ENCODE data around the gene CLTRN.
"Not testable (repeated sequence)": the region's sequence is repeated elsewhere in the genome, so short reads cannot be mapped to it uniquely, and the experiment has no call there.

The CLTRN gene

GRCh38 chrX:15664487-15665444 lies at the start of gene CLTRN:
Gene CLTRN, minus strand, starts transcription at chrX:15664805. Its CDS starts 30 bp downstream, at chrX:15664775.
- DNase-seq (ENCODE audit: low read depth in 2 of 2), result no peak

- DNase-seq (ENCODE audit: low read depth in 2 of 2), result not testable (repeated sequence)
Observed at GRCh38 chrX:15704273-15704672, 39.7 kb upstream of the CLTRN start.

- not testable (repeated sequence) for DNase-seq (ENCODE audit: low read depth in 2 of 2)
Observed at GRCh38 chrX:15703809-15704208, 39.2 kb upstream of the CLTRN start.

GRCh38 chrX:15702488-15703371 lies 38.1 kb upstream of the CLTRN start:
- no peak for DNase-seq (ENCODE audit: low read depth in 2 of 2)

GRCh38 chrX:15696516-15696915 lies 31.9 kb upstream of the CLTRN start:
- no peak for DNase-seq (ENCODE audit: low read depth in 2 of 2)

- DNase-seq (ENCODE audit: low read depth in 2 of 2), result no peak
Observed at GRCh38 chrX:15694941-15695451, 30.4 kb upstream of the CLTRN start.

GRCh38 chrX:15686818-15687685 lies 22.4 kb upstream of the CLTRN start:
- DNase-seq (ENCODE audit: low read depth in 2 of 2), result peak; percentile 5 to 11

- DNase-seq (ENCODE audit: low read depth in 2 of 2), result no peak
Observed at GRCh38 chrX:15683193-15683592, 18.6 kb upstream of the CLTRN start.

- DNase-seq (ENCODE audit: low read depth in 2 of 2), result no peak
Observed at GRCh38 chrX:15681433-15681832, 16.8 kb upstream of the CLTRN start.

GRCh38 chrX:15680401-15680800 lies 15.8 kb upstream of the CLTRN start:
- DNase-seq (ENCODE audit: low read depth in 2 of 2), result no peak

- no peak for DNase-seq (ENCODE audit: low read depth in 2 of 2)
Observed at GRCh38 chrX:15679246-15679645, 14.6 kb upstream of the CLTRN start.

GRCh38 chrX:15678339-15678738 lies 13.7 kb upstream of the CLTRN start:
- DNase-seq (ENCODE audit: low read depth in 2 of 2), result no peak

GRCh38 chrX:15676886-15677285 lies 12.3 kb upstream of the CLTRN start:
- no peak for DNase-seq (ENCODE audit: low read depth in 2 of 2)

- no peak for DNase-seq (ENCODE audit: low read depth in 2 of 2)
Observed at GRCh38 chrX:15675490-15675921, 10.9 kb upstream of the CLTRN start.

GRCh38 chrX:15674841-15675489 lies 10.4 kb upstream of the CLTRN start:
- peak; percentile 71 to 72 for DNase-seq (ENCODE audit: low read depth in 2 of 2)

GRCh38 chrX:15674514-15674840 lies 9.9 kb upstream of the CLTRN start:
- DNase-seq (ENCODE audit: low read depth in 2 of 2), result no peak

- no peak for DNase-seq (ENCODE audit: low read depth in 2 of 2)
Observed at GRCh38 chrX:15673970-15674369, 9.4 kb upstream of the CLTRN start.

GRCh38 chrX:15672881-15673280 lies 8.3 kb upstream of the CLTRN start:
- DNase-seq (ENCODE audit: low read depth in 2 of 2), result no peak

GRCh38 chrX:15663439-15663838 lies 1.2 kb downstream of the CLTRN start:
- no peak for DNase-seq (ENCODE audit: low read depth in 2 of 2)

- not testable (repeated sequence) for DNase-seq (ENCODE audit: low read depth in 2 of 2)
Observed at GRCh38 chrX:15654804-15655203, 9.8 kb downstream of the CLTRN start.

- DNase-seq (ENCODE audit: low read depth in 2 of 2), result no peak
Observed at GRCh38 chrX:15653961-15654360, 10.6 kb downstream of the CLTRN start.

Data from fibroblast of skin of left biceps (primary cell).